ENCODE results near the gene SDR42E2.

The SDR42E2 gene

DNA sequence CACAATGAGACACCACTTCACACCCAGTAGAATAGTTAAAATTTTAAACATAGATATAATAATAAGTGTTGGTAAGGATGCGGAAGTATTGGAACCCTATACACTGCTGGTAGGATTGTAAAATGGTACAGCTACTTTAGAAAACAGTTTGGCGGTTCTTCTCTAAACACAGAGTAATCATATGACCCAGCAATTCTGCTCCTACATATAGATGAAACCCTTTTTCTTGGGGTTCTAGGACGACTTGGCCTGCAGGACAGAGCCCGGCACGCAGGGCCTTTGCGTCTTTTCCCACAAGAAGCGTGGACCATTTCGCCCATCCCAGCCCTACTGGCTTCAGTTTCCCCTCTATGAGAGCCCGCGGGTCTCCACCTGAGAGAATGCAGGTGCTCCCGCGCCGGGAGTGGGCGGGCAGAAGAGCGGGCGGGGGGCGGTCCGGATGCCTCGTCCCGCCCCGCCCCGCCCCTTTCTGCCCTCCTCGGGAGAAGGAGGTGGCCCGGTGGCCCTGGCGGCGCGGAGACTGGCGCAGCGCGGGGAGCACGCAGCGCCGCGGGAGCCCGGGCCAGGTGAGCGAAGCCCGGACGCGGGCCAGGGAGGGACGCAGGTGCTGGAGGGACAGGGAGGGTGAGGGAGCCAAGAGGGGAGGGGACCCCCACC, at the start of gene SDR42E2:
Gene SDR42E2 (plus strand): TSS at position 508 of the 657 bp plus-strand sequence. CDS start 3,077 bp downstream, outside the sequence.
- no peak for DNase-seq (ENCODE audit: extremely low read depth, insufficient read length)
- no peak within 1 kb of the TSS for H3K4me3 ChIP-seq (replicated peaks; ENCODE audit: low read depth, low read length)
- TF ChIP-seq CTCF (IDR thresholded peaks at IDR 0.05; ENCODE audit: insufficient read depth, low read length, poor library complexity, severe bottlenecking), result no peak

GRCh38 chr16:22116095-22116700, 46.1 kb upstream of the SDR42E2 start:
- no peak for DNase-seq (ENCODE audit: extremely low read depth, insufficient read length)
- no peak overlapping the region for H3K4me3 ChIP-seq (replicated peaks; ENCODE audit: low read depth, low read length)
- no peaks in the 10 kb centered on the region for H3K36me3 ChIP-seq (ENCODE audit: control insufficient read depth, insufficient read depth, low read length)
- TF ChIP-seq CTCF (IDR thresholded peaks at IDR 0.05; ENCODE audit: insufficient read depth, low read length, poor library complexity, severe bottlenecking), result no peak
- H3K27me3 ChIP-seq (replicated peaks; ENCODE audit: control insufficient read depth, insufficient read depth, low read length), result no peaks in the 10 kb centered on the region

More for the DNA sequence above, at the start of gene SDR42E2:
- Histone ChIP-seq H3K36me3 (ENCODE audit: control insufficient read depth, insufficient read depth, low read length) (no peaks in the 10 kb centered on the region), H3K27me3 (replicated peaks; ENCODE audit: control insufficient read depth, insufficient read depth, low read length) (no peaks in the 10 kb centered on the region; the same call in 1 of the 2 replicates)

DNA sequence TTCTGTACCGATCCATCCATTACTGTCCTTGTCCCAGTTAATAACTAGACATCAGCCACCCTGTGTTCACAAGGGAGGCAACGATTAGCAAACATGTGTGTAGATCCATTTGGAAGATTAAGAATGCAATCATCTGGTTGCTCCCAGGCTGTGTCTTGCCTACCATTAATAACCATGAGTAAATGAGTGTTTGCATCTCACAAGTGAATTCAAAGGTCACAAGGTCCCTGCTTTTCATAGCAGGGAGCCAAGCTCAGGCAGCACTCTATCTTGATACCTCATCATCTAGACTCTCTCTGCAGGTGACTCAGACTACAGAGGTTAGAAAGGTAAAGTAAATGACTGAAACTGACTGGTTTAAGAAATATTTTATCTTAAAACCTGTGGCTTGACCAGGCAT, 44.7 kb upstream of the SDR42E2 start:
- H3K4me3 ChIP-seq (replicated peaks; ENCODE audit: low read depth, low read length), result no peak overlapping the region
- DNase-seq (ENCODE audit: extremely low read depth, insufficient read length), result no peak
- no peak for TF ChIP-seq CTCF (IDR thresholded peaks at IDR 0.05; ENCODE audit: insufficient read depth, low read length, poor library complexity, severe bottlenecking)
- H3K27me3 ChIP-seq (replicated peaks; ENCODE audit: control insufficient read depth, insufficient read depth, low read length), result no peaks in the 10 kb centered on the region; the same call in 1 of the 2 replicates
- H3K36me3 ChIP-seq (ENCODE audit: control insufficient read depth, insufficient read depth, low read length), result no peaks in the 10 kb centered on the region

GRCh38 chr16:22120440-22120839, 41.9 kb upstream of the SDR42E2 start:
- DNase-seq (ENCODE audit: extremely low read depth, insufficient read length), result no peak
- H3K36me3 ChIP-seq (ENCODE audit: control insufficient read depth, insufficient read depth, low read length), result no peaks in the 10 kb centered on the region
- no peak overlapping the region for H3K4me3 ChIP-seq (replicated peaks; ENCODE audit: low read depth, low read length)
- no peak for TF ChIP-seq CTCF (IDR thresholded peaks at IDR 0.05; ENCODE audit: insufficient read depth, low read length, poor library complexity, severe bottlenecking)
- no peaks in the 10 kb centered on the region; the same call in 1 of the 2 replicates for H3K27me3 ChIP-seq (replicated peaks; ENCODE audit: control insufficient read depth, insufficient read depth, low read length)

DNA sequence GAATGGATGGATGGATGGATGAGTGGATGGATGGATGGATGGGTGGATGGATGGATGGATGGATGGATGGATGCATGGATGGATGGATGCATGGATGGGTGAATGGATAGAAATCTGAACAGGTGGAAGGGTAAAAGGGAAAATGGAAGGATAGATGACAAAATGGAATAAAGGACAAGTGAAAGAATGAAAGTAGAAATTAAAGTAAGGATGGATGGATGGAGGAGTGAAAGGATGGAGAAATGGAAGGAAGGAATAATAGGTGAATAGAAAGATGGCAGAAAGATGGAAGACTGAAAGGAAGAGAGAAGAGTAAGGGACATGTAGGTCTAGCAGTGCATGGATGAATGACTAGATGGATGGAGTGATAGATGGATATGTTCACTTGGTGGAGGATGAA, 40.1 kb upstream of the SDR42E2 start:
- DNase-seq (ENCODE audit: extremely low read depth, insufficient read length), result no peak
- H3K4me3 ChIP-seq (replicated peaks; ENCODE audit: low read depth, low read length), result no peak overlapping the region
- no peaks in the 10 kb centered on the region; the same call in none of the 2 replicates for H3K27me3 ChIP-seq (replicated peaks; ENCODE audit: control insufficient read depth, insufficient read depth, low read length)
- no peaks in the 10 kb centered on the region for H3K36me3 ChIP-seq (ENCODE audit: control insufficient read depth, insufficient read depth, low read length)
- TF ChIP-seq CTCF (IDR thresholded peaks at IDR 0.05; ENCODE audit: insufficient read depth, low read length, poor library complexity, severe bottlenecking), result no peak

Measured in GM06990 (cell line).